ENCODE data around the gene TMED9. TPM values are rescaled to one million over a fixed set of nuclear protein-coding genes. Genes with fewer than 3 reads are reported as not detected.

TMED9 gene
- total RNA-seq, 4 donors from 2014 or later = 39.6 to 65.6 (median 52.5) TPM

- peaks cover 0 to 33% (median 0%) of the 10 kb centered on the region in 3 donors for H3K36me3 ChIP-seq
- no peaks in the 10 kb centered on the region for H3K27me3 ChIP-seq
- TF ChIP-seq POLR2A (IDR thresholded peaks at IDR 0.05) (no peak), CTCF (IDR thresholded peaks at IDR 0.05) (no peak)
- H3K27ac ChIP-seq = no peak overlapping the region
- no peaks in the 10 kb centered on the region for H3K9me3 ChIP-seq
- peak in 1 of 3 donors; percentile 14 for DNase-seq
- H3K4me3 ChIP-seq = no peak overlapping the region
- H3K4me1 ChIP-seq = peaks cover 0 to 10% (median 0%) of the 10 kb centered on the region in 4 donors
These were observed 3.1 kb downstream of the TMED9 start for GRCh38 chr5:177595026-177595585.

- Histone ChIP-seq H3K27ac (no peak overlapping the region), H3K27me3 (no peaks in the 10 kb centered on the region), H3K36me3 (peaks cover 0 to 33% (median 0%) of the 10 kb centered on the region in 3 donors), H3K4me1 (peaks cover 0 to 17% (median 0%) of the 10 kb centered on the region in 4 donors), H3K4me3 (no peak overlapping the region), H3K9me3 (no peaks in the 10 kb centered on the region)
- no peak for TF ChIP-seq CTCF (IDR thresholded peaks at IDR 0.05)
- no peak for TF ChIP-seq POLR2A (IDR thresholded peaks at IDR 0.05)
- peak in 1 of 3 donors; percentile 33 for DNase-seq
These were observed 4.2 kb downstream of the TMED9 start for GRCh38 chr5:177595991-177596774.

- TF ChIP-seq POLR2A (IDR thresholded peaks at IDR 0.05) = no peak
- TF ChIP-seq CTCF (IDR thresholded peaks at IDR 0.05) = no peak
- H3K27me3 ChIP-seq = no peaks in the 10 kb centered on the region
- H3K36me3 ChIP-seq = peaks cover 0 to 33% (median 0%) of the 10 kb centered on the region in 3 donors
- no peak overlapping the region for H3K4me3 ChIP-seq
- no peaks in the 10 kb centered on the region for H3K9me3 ChIP-seq
- peaks cover 0 to 17% (median 0%) of the 10 kb centered on the region in 4 donors for H3K4me1 ChIP-seq
- DNase-seq = peak in 1 of 3 donors; percentile 31
- H3K27ac ChIP-seq = no peak overlapping the region
These were observed 4.8 kb downstream of the TMED9 start for GRCh38 chr5:177596775-177597238.

- no peak overlapping the region for H3K27ac ChIP-seq
- TF ChIP-seq POLR2A (IDR thresholded peaks at IDR 0.05) = no peak
- no peak for TF ChIP-seq CTCF (IDR thresholded peaks at IDR 0.05)
- H3K4me1 ChIP-seq = peaks cover 0 to 9% (median 0%) of the 10 kb centered on the region in 4 donors
- no peaks in the 10 kb centered on the region for H3K9me3 ChIP-seq
- H3K36me3 ChIP-seq = peaks cover 0 to 33% (median 0%) of the 10 kb centered on the region in 3 donors
- no peak overlapping the region for H3K4me3 ChIP-seq
- peak in 1 of 3 donors; percentile 31 for DNase-seq
- no peaks in the 10 kb centered on the region for H3K27me3 ChIP-seq
These were observed 6.5 kb downstream of the TMED9 start for GRCh38 chr5:177598477-177598876.

GRCh38 chr5:177599731-177600507, 7.9 kb downstream of the TMED9 start, which contains the start of gene B4GALT7:
Gene B4GALT7, plus strand, starts transcription at chr5:177600132. Its CDS starts 79 bp downstream, at chr5:177600211.
- Histone ChIP-seq H3K27ac (peak within 1 kb of the TSS; percentile 85 to 94 (median 86)), H3K4me1 (peaks cover 0 to 15% (median 0%) of the 10 kb centered on the region in 4 donors), H3K9me3 (no peaks in the 10 kb centered on the region), H3K36me3 (peaks cover 0 to 18% (median 0%) of the 10 kb centered on the region in 3 donors), H3K27me3 (no peaks in the 10 kb centered on the region), H3K4me3 (peak within 1 kb of the TSS; percentile 85 to 95 (median 89))
- peak; percentile 72 to 95 (median 92) for DNase-seq
- TF ChIP-seq POLR2A (IDR thresholded peaks at IDR 0.05) = peak; percentile 58 to 87
- TF ChIP-seq CTCF (IDR thresholded peaks at IDR 0.05) = peak in 4 of 6 experiments; percentile 5 to 33 (median 17)
